Measurements from ENCODE around the gene UNC93B1. TPM values are rescaled to one million over a fixed set of nuclear protein-coding genes. Genes with fewer than 3 reads are reported as not detected.

Gene UNC93B1
- total RNA-seq, 1 donor from 2014 or later, result 6.1 TPM

GRCh38 chr11:68044145-68044813 is 40.4 kb upstream of the UNC93B1 start:
- Histone ChIP-seq H3K9me3 (replicated peaks) (no peaks in the 10 kb centered on the region), H3K27me3 (ENCODE audit: low read depth) (no peaks in the 10 kb centered on the region), H3K4me1 (peaks cover 18% of the 10 kb centered on the region), H3K4me3 (no peak overlapping the region), H3K27ac (replicated peaks) (no peak overlapping the region), H3K36me3 (peaks cover 35% of the 10 kb centered on the region)
- DNase-seq, result no peak
- no peak for TF ChIP-seq CTCF (IDR thresholded peaks at IDR 0.05; ENCODE audit: borderline replicate concordance)
- intact Hi-C loops (cut with micrococcal nuclease), result no loop called here

GRCh38 chr11:68043349-68044144 is 39.6 kb upstream of the UNC93B1 start:
- Histone ChIP-seq H3K9me3 (replicated peaks) (no peaks in the 10 kb centered on the region), H3K27me3 (ENCODE audit: low read depth) (no peaks in the 10 kb centered on the region), H3K4me1 (peaks cover 25% of the 10 kb centered on the region), H3K36me3 (peaks cover 27% of the 10 kb centered on the region), H3K27ac (replicated peaks) (no peak overlapping the region), H3K4me3 (no peak overlapping the region)
- no peak for DNase-seq
- intact Hi-C loops (cut with micrococcal nuclease), result no loop called here
- TF ChIP-seq CTCF (IDR thresholded peaks at IDR 0.05; ENCODE audit: borderline replicate concordance), result no peak

- intact Hi-C loops (cut with micrococcal nuclease), result no loop called here
- no peaks in the 10 kb centered on the region for H3K9me3 ChIP-seq (replicated peaks)
- H3K27ac ChIP-seq (replicated peaks), result no peak overlapping the region
- H3K4me3 ChIP-seq, result no peak overlapping the region
- no peaks in the 10 kb centered on the region for H3K27me3 ChIP-seq (ENCODE audit: low read depth)
- no peak for TF ChIP-seq CTCF (IDR thresholded peaks at IDR 0.05; ENCODE audit: borderline replicate concordance)
- no peak for DNase-seq
- H3K36me3 ChIP-seq, result peaks cover 23% of the 10 kb centered on the region
- peaks cover 31% of the 10 kb centered on the region for H3K4me1 ChIP-seq
Measured at GRCh38 chr11:68043029-68043348, 39.1 kb upstream of the UNC93B1 start.

- peaks cover 21% of the 10 kb centered on the region for H3K36me3 ChIP-seq
Measured at GRCh38 chr11:68042219-68043028, 38.5 kb upstream of the UNC93B1 start.

More at GRCh38 chr11:68042219-68043028, 38.5 kb upstream of the UNC93B1 start:
- Histone ChIP-seq H3K4me1 (peaks cover 36% of the 10 kb centered on the region), H3K4me3 (no peak overlapping the region), H3K9me3 (replicated peaks) (no peaks in the 10 kb centered on the region), H3K27me3 (ENCODE audit: low read depth) (no peaks in the 10 kb centered on the region), H3K27ac (replicated peaks) (no peak overlapping the region)
- TF ChIP-seq CTCF (IDR thresholded peaks at IDR 0.05; ENCODE audit: borderline replicate concordance), result no peak
- intact Hi-C loops (cut with micrococcal nuclease), result no loop called here
- no peak for DNase-seq

Measured in left ventricle myocardium inferior (tissue), 1 donor.